Epidermal melanocyte (primary cell): ENCODE data around the gene TH.
A peak's percentile ranks its signal among the peaks of the same experiment; 100 is the strongest.

ENCODE experiments used
- DNase-seq: peaks from one replicate; pipeline ENCODE4 v3.0.0; 2011; ENCODE audit warnings: low spot score; ENCODE audit not compliant: insufficient read length

Gene TH

DNA sequence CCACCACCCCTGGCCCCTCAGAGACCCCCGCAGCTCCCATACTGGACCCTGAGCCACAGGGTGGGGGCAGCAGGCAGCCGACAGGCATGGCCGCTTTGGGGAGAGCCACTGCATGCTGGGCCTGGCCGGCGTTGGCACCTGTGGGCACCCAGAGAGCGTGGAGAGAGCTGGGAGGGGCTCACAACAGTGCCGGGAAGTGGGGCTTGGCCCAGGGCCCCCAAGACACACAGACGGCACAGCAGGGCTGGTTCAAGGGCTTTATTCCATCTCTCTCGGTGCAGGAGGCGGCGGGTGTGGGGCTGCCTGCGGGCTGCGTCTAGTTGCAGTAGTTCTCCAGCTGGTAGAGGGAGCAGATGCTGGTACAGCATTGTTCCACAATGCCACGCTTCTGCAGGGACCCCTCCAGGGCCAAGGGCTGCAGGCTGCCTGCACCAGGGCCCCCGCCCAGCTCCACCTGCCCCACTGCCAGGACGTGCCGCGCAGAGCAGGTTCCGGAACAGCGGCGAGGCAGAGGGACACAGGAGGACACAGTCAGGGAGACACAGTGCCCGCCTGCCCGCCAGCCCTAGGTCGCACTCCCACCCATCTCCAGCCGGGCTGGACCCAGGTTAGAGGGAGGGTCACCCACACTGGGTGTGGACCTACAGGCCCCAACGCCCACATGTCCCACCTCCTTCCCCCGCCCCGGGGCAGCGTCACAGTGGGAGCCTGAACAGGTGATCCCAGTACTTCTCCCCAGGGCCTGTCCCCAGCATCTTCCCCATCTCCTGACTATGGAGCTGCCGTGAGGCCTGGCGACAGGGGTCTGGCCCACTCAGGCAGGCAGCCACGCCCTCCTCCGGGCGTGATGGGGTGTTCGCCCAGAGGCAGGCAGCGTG, 11.8 kb downstream of the TH start:
- DNase-seq: no peak

DNA sequence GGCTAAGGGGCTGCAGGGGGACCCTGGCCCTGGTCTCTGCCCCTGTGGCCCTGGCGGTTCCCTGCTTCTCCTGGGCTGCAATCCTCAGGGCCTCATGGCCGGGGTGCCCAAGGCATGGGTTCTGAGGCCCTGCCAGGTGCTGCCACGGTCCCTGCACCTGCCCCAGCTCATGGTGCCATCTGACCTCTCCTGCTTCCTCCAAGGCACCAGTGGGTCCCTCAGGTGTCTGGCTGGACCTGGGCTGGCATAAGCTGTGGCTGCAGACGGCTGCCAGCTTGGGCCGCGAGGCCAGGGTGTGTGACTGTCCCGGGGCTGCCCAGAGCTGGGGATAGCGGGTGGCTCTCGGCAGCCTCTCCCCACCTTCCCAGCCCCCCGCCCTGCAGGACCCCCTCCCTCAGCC, 12.6 kb downstream of the TH start:
- DNase-seq: no peak

DNA sequence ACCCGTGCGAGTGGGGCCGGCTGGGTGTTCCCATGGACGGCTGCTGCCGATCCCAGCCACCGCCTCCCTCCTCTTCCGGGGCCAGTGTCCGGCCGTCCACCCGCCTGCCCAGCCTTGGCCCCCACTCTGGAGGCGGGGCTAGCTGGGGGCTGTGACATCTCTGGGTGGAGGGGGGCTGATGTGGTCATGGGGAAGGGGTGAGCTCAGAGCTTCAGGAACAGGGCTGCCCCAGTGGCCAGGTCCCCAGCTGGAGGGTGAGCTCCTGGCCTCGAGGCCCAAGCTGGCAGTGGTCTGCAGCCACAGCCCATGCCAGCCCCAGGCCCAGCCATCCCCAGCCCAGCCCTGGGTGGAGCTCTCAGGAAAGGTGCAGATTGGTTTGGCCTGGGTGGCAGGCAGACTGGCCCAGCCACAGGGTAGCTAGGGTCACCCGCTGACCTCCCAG, 13.3 kb downstream of the TH start:
- DNase-seq: no peak

DNA sequence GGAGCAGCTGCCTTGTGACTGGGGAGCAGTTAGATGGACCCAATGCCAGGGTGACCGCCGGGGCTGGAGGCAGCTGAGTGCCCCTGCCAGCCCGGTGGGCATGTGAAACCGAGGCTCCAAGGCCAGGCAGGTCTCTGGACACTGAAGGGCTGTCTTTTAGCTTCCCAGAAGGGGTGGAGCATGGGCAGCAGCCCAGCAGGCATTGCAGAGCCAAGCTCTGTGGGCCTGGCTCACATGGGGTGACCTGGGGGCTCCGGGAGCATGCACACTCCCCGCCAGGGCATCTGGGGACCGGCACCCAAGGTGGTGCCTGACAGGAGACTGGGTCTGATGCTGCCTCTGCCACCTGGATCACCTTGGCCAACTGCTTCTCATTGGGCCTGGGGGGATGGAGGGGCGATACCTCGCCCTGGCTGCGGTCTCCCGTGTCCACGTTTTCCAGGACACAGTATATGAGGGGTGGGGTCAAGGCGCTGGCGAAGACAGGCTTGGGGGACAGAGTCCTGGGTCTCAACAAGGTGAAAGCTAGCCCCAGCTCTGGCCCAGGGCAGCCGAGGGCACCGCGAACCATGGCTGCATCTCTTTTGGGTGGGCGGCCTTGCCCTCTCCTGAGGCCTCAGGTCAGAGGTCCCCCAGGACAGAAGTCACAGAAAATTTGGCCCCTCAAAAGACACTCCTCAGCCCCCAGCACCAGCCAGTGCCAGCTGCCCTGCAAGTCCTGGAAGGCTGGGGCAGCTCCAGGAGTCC, 14.1 kb downstream of the TH start:
- DNase-seq: no peak

DNA sequence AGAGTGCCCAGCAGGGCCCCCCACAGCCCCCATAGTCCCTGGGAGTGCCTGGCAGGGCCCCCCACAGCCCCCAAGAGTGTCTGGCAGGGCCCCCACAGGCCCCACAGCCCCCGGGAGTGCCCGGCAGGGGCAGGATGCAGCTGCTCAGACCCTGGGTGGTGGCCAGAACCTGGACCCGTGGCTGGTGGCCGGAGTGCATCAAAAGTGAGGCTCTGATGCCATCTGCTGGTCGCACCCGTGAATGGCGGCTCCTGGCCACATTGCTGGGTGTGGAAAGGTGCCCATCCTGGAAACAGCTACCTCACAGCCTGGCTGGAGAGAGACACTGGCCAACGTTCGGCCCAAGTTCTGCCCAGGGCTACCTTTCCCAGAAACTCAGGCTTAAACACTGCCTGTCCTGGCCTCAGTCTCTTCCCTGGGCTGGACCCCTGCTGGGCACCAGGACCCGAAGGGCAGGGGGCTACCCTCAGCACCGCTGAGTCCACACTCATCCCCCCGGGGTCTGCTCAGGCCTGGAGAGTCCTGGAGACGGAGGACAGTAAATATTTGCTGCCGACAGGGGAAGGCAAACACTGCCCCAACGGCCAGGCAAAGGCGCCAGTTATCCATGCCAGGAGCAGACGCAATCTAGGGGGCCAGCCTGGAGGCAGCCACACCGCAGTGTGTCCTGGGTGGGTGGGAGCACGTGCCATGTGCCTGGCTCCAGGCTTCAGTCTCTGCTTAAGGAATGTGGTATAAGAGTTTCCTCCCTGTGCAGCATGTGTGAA, 15.0 kb downstream of the TH start:
- DNase-seq: no peak

DNA sequence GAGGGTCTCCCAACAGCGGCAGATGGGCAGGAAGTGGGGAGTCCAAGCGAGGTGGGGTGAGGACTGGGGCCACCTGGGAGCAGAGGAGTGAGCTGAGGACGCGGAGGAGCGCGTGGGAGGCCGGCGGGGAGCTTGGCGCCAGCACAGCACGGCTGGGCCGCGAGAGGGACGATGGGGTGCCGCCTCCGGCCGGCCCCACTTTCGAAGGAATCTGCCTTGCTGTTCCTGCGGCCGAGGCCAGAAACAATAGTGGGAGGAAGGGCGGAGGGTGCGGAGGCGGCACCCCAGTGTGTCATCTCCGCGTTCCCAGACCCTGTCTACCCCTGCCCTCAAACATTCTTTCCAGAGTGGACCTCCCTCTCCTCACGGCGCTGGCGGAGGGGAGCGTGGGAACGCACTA, 16.1 kb downstream of the TH start:
- no peak for DNase-seq

DNA sequence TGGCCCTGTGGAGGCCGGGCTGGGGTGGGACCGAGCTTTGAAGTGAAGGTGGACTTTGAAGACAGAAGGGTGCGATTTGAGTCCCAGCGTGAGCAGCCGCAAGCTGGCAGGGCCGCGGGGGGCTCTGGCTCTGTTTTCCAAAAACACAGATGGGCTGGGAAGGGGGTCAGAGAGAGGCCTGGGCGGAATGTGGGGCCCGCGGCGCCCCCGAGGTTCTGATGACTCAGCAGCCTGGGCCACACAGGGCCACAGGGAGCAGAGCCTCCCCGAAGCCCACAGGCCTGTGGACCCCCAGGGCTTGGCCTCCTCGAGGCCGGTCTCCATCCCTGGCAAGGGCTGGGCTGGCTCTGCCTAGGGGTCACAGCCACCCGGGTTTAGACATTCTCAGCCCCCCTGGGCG, 16.7 kb downstream of the TH start:
- no peak for DNase-seq

DNA sequence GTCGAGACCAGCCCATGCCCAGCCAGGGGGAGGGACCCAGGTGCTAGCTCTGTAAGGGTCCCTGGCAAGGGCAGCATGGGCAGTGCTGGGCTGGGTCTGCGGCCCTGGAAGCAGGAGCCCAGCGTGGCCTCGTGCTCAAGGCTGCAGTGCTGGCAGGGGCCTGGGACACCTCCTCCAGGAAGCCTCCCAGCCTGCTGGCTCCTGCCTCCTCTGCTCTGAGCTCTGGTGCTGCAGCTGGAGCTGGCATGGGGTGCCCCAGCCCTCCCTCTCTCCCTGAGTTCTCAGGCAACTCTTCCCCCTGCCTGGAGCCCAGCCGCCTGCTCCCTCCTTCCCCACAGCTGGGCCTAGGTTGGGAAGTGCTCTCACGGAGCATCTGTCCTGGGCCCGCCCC, 17.4 kb downstream of the TH start:
- DNase-seq: no peak

DNA sequence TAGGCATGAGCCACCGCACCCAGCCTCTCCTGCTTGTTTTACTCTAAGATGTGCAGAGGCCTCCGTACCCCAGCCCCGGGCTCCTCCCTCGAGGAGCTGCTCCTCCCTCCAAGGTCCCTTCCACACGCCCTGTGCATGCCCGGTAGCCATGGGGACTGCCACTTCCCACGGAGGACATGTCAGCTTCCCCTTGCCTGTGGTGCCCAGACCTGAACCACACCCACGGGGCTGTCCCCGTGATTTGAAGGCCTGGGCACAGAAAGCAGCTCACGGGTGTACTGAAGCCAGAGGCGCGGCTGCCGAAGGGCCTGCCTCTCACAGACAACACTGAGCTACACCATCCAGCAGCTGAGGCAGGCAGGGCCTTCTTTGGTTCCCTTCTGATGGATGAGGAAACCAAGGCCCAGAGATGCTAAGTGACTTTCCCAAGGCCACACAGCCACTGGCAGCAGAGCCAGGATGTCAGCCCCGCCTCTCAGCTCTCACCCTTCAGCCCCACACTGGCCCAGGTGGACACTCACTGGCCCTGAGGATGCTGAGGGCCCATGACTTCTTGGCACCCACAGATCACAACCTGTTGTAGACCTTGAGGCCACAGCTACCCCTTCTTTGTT, 17.9 kb downstream of the TH start:
- no peak for DNase-seq

DNA sequence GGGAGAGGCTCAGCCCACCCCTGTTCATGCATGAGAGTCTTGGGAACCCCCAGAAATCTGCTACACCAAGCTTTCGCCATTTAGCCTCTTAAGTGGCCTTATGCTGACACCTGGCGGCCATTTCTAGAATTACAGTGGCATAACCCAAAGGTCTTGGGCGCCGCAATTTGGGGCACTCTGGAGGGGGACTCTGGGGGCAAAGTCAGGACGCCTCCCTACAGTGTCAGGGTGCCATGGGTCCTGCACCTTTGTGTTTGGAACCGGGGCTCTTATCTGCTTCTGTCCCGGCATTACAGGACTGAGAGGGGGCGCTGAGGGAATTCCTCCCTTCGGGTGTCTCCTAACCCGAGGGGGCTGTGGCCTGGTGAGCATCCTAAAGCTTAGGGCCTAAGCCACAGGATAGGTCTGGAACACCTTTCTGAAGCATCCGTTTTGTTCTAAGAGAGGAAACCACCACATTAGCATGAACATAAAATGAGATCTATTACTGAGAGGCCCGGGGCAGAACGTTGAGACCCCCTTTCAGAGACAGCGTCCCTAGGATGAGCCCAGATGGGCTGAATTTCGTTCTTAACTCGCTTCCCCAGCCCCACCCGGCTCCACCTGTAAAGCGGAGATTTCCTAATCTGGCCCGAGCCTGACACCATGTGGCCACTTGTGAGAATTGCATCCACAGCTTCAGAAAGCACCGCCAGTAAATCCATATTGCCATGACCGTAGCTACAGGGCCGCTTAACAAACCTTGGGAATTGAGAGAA, 19.9 kb downstream of the TH start:
- peak; percentile 94 for DNase-seq

DNA sequence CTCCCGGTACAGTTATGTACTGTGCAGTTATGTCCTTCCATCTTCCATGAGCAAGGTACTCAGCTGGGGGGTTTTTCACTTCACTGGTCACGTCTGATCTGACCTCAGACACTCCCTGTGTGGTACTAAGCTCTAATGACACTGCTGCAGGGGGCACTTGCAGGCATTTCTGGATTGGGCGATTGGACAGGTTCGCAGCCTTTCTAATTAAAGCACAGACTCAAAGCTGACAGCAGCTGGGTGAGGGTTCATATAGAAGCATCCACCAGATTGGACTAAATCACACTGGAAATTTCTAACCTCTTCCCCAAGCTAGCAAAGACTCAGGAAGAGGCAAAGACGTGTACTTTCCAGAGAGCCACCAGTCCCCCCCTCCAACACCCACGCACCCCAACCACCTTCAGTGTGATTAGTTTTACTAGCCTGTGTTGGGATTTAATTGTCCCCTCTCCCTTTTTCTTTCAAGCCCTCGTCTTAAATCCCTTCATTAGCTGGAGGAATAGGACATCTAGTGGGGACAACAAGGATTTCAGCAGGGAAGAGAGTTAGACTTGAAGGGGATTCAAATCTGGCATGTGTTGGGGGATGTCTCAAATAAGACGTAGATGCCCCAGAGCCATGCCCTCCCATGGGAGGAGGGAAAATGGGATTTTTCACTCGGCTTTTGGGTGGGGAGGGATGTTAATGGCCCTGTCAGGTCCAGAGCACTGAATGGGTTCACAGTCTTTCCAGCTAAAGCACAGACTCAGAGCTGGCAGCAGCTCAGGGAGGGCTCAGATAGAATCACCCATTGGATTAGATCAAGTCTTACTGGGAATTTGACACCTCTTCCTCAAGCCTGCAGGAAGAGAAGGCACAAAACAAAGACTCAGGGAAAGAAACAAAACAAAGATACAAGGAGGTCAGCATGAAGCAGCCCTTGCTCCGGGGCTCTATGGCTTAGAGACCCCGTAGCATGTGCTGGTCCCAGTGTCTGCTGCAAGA, 21.5 kb downstream of the TH start:
- DNase-seq: no peak

DNA sequence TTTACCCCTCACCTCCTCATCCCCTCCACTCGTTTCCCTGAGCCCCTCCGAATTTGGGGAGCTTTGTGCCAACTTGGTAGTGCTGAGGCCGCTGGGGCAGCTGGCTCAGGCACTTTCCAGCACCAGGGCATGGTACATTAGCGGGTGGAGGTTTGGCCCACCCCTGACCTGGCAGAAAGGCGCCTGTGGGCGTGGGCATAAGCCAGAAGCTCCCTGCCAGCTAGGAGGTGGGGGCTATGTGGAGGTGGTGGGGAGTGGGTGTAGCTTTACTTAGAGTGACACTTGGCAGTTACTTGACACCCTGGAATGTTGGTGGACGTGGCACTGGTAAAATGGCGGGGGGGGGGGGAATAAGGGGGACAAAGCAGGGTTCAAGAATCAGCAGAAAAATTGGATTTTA, 22.2 kb downstream of the TH start:
- no peak for DNase-seq

DNA sequence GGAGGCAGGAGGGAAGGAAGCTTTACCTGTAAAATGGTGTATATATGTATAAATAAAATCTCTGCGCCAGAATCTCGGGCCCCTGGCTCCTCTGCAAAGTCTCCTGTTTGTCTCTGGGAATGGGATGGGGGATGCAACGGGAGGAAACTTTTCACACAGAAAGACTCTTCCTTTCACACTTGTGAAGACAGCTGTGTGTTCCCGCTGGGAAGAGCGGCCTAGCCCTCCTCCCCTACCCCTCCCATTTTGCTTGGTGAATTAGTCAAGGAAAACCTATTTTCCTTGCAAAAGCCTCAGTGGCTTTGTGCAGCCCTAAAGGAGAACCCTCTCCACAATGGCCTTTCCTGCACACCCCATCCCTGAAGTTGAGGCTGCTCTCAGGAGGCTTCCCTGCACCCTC, 23.0 kb downstream of the TH start:
- no peak for DNase-seq

DNA sequence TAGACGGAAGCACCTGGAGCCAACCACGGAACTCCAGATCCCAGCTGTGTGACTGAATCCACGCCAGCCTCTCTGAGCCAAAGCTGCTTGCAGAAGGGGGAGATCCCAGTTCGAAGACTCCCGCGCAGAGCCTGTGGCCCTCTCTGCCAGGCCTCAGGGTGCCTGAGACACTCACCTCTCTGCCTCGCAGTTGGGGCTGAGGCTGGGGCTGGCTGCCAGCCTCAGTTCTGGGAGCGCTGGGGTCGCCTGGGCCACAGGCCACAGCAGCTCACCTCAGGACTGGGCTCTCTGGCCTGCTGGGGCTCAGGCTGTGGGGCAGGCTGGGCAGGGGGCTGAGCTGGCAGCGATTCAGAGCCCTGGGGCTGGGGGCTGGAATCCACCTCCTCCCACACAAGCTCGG, 24.2 kb downstream of the TH start:
- DNase-seq: no peak

DNA sequence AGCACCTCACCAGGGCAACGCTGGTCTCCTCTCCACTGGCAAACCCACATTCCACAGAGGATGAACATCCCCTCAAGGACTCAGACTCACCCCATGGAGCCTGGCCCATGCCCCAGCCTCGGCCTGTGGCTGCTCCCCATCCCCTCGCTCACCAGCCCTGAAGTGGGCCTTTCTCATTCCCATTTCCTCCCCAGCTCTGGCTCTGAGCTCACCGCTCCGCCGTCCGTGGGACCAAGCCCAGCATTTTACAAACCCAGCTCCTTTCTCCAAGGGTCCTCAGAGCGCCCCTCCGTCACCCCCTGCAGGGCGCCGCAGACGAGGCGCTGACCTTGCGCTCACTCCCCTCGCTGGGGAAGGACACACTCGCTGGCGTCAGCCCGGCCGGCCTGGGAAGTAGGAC, 25.6 kb downstream of the TH start:
- DNase-seq: no peak

DNA sequence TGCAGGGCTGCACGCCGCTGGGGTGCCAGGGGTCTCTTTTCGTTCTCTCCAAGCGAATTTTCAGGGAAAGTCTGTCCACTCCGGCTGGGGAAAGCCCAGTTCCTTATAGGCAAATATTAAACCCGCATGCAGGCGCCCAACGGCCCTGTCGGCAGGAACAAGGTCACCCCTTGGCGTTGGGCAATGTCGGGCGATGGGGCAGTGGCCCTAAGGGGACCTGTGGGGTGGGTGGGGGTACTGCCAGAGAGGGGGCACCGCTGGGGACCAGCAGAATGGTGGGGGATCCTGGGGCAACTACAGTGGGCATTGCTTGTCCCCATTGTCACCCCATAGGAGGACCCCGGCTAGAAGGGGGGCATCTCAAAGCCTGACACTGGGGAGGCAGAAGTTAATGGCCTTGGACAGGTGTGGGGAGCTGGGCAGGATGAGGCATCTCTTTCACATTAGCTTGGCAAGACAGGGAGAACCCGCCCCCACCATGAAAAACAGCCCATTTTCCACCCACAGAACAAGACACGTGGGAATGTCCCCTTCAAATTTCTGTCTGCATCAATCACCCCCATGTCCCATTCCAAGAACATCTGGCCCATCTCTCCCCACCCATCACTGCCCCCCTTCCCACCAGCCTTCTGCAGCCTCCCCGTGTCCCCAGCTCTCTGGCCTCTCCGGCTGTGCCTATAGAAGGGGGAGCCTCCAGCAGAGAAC, 26.9 kb downstream of the TH start:
- no peak for DNase-seq

DNA sequence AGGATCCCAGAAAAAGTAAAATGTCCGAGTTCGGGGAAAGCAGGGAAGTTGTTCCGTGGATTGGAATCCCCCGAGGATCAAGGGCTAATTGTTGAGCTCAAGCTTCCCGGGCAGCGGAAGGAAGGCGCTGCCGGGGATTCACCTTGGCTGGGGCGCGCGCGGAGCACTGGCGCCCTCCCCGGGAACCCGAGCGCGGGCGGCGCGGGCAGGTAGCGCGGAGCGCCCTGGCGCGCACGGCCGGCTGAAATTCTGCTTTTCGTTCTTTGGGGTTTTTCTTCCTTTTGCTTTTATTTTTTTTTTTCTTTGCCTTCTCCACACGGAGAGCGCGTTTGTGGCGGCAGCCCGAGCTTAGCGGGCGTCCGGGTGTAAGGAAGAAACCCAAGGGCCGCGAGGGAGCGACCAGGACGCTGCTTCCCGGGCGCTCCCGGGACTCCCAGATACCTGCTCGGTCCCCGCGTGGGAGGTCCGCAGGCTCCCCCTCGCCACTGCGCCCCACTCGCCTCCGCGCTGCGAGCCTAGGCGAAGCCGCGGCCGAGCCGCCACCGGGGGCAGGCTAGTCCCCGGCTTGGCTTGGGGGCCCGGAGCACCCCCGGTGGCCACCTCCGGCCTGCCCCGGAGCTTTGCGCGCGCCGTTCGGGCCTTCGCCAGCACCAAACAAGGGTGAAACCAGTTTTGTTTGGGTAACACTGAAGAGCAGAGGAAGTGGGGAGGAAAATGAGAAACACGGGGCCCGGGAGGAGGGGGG, 27.6 kb downstream of the TH start:
- DNase-seq: no peak

DNA sequence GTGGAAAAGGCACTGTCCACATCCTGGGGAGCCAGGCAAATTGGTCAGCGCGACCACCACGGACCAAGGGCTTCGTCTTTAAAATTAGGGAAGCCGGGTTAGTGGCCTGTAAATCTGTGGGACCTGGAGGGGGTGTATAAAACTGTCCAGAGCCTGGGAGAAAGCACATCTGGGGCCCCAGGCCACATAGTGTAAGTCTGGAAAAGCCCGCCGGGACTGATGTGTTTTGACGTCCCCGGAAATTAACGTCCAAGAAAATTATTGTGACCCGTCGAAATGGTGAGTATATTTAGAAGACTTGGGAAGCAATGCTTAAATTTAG, 28.2 kb downstream of the TH start:
- no peak for DNase-seq
